ENCODE data around the gene OPA3.
"Not testable (repeated sequence)": the region's sequence is repeated elsewhere in the genome, so short reads cannot be mapped to it uniquely, and the experiment has no call there.

OPA3 gene

GRCh38 chr19:45616704-45617017 is 32.1 kb upstream of the OPA3 start:
- H3K23ac ChIP-seq (ENCODE audit: low read depth, low read length, poor library complexity) = peak overlapping the region; percentile 97
- no peak overlapping the region for H4K8ac ChIP-seq (ENCODE audit: low read depth, low read length)
- H3K14ac ChIP-seq (ENCODE audit: low read length) = no peak overlapping the region
- H3K36me3 ChIP-seq (replicated peaks in 1 of 2; ENCODE audit: control insufficient read depth in 2 of 2, insufficient read depth in 2 of 2, low read length in 2 of 2) = peaks cover 0 to 3% of the 10 kb centered on the region in 2 donors
- peak overlapping the region; percentile 64 for H2AFZ ChIP-seq (ENCODE audit: low read length)
- H3K4me3 ChIP-seq (ENCODE audit: low read length in 2 of 2) = peak overlapping the region in 1 of 2 donors; percentile 76
- H3K27me3 ChIP-seq (ENCODE audit: control insufficient read depth in 3 of 3, insufficient read depth in 3 of 3, low read depth in 1 of 3, low read length in 3 of 3) = no peaks in the 10 kb centered on the region
- peak overlapping the region; percentile 88 for H3K9ac ChIP-seq (ENCODE audit: low read depth, low read length, poor library complexity)
- no peak for DNase-seq (ENCODE audit: low spot score)
- no peak overlapping the region for H2BK120ac ChIP-seq (ENCODE audit: low read depth, low read length)
- peak overlapping the region; percentile 95 for H3K18ac ChIP-seq (ENCODE audit: low read length)
- H2BK5ac ChIP-seq (ENCODE audit: low read length) = peak overlapping the region; percentile 93
- H2BK12ac ChIP-seq (ENCODE audit: low read length) = peak overlapping the region; percentile 82
- peaks cover 0 to 8% of the 10 kb centered on the region in 2 donors for H3K4me1 ChIP-seq (ENCODE audit: control insufficient read depth in 2 of 2, insufficient read depth in 1 of 2, low read depth in 1 of 2, low read length in 2 of 2)
- peak overlapping the region; percentile 93 for H3K4me2 ChIP-seq (ENCODE audit: insufficient read depth, low read length, poor library complexity, severe bottlenecking)
- H3K9me3 ChIP-seq (replicated peaks in 1 of 2; ENCODE audit: control insufficient read depth in 2 of 2, insufficient read depth in 1 of 2, low read depth in 1 of 2, low read length in 2 of 2) = no peaks in the 10 kb centered on the region
- H3K4ac ChIP-seq (ENCODE audit: low read length) = no peak overlapping the region
- WGBS, 2 donors (ENCODE audit: extremely low coverage in 2 of 2, insufficient read length in 2 of 2, insufficient replicate concordance in 1 of 2) = no CpG with 5 or more reads among the region's 10 CpGs
- no peak overlapping the region for H3K27ac ChIP-seq (replicated peaks; ENCODE audit: low read length)
- H2AK5ac ChIP-seq (ENCODE audit: low read depth, low read length) = peak overlapping the region; percentile 23
- peak overlapping the region; percentile 81 for H4K91ac ChIP-seq (ENCODE audit: low read depth, low read length, poor library complexity)
- H3K79me1 ChIP-seq (ENCODE audit: low read depth, low read length) = peaks cover 1% of the 10 kb centered on the region
- peak overlapping the region; percentile 95 for H2BK15ac ChIP-seq (ENCODE audit: low read length)

- peak overlapping the region; percentile 93 for H3K4me2 ChIP-seq (ENCODE audit: insufficient read depth, low read length, poor library complexity, severe bottlenecking)
- WGBS, 2 donors (ENCODE audit: extremely low coverage in 2 of 2, insufficient read length in 2 of 2, insufficient replicate concordance in 1 of 2) = no CpG with 5 or more reads among the region's 37 CpGs
- peak overlapping the region; percentile 81 for H4K91ac ChIP-seq (ENCODE audit: low read depth, low read length, poor library complexity)
- H3K4ac ChIP-seq (ENCODE audit: low read length) = peak overlapping the region; percentile 41
- no peaks in the 10 kb centered on the region for H3K9me3 ChIP-seq (replicated peaks in 1 of 2; ENCODE audit: control insufficient read depth in 2 of 2, insufficient read depth in 1 of 2, low read depth in 1 of 2, low read length in 2 of 2)
- H2AFZ ChIP-seq (ENCODE audit: low read length) = peak overlapping the region; percentile 79
- H3K4me3 ChIP-seq (ENCODE audit: low read length in 2 of 2) = peak overlapping the region; percentile 0 to 82
- H4K8ac ChIP-seq (ENCODE audit: low read depth, low read length) = no peak overlapping the region
- DNase-seq (ENCODE audit: low spot score) = peak; percentile 99
- H3K27me3 ChIP-seq (ENCODE audit: control insufficient read depth in 3 of 3, insufficient read depth in 3 of 3, low read depth in 1 of 3, low read length in 3 of 3) = no peaks in the 10 kb centered on the region
- peak overlapping the region; percentile 88 for H3K9ac ChIP-seq (ENCODE audit: low read depth, low read length, poor library complexity)
- H3K18ac ChIP-seq (ENCODE audit: low read length) = peak overlapping the region; percentile 95
- H3K27ac ChIP-seq (replicated peaks; ENCODE audit: low read length) = peak overlapping the region; percentile 87
- peak overlapping the region; percentile 23 for H2AK5ac ChIP-seq (ENCODE audit: low read depth, low read length)
- H2BK120ac ChIP-seq (ENCODE audit: low read depth, low read length) = no peak overlapping the region
- H3K36me3 ChIP-seq (replicated peaks in 1 of 2; ENCODE audit: control insufficient read depth in 2 of 2, insufficient read depth in 2 of 2, low read length in 2 of 2) = peaks cover 0 to 4% of the 10 kb centered on the region in 2 donors
- H3K14ac ChIP-seq (ENCODE audit: low read length) = no peak overlapping the region
- H2BK15ac ChIP-seq (ENCODE audit: low read length) = peak overlapping the region; percentile 95
- H2BK5ac ChIP-seq (ENCODE audit: low read length) = peak overlapping the region; percentile 93
- H3K4me1 ChIP-seq (ENCODE audit: control insufficient read depth in 2 of 2, insufficient read depth in 1 of 2, low read depth in 1 of 2, low read length in 2 of 2) = peaks cover 0 to 8% of the 10 kb centered on the region in 2 donors
- H2BK12ac ChIP-seq (ENCODE audit: low read length) = peak overlapping the region; percentile 82
- H3K79me1 ChIP-seq (ENCODE audit: low read depth, low read length) = peaks cover 1% of the 10 kb centered on the region
- peak overlapping the region; percentile 97 for H3K23ac ChIP-seq (ENCODE audit: low read depth, low read length, poor library complexity)
Observed at GRCh38 chr19:45615795-45616703, 31.4 kb upstream of the OPA3 start.

GRCh38 chr19:45615056-45615455 is 30.5 kb upstream of the OPA3 start:
- not testable (repeated sequence) for H2AK5ac ChIP-seq (ENCODE audit: low read depth, low read length); H3K79me1 ChIP-seq (ENCODE audit: low read depth, low read length); H2BK120ac ChIP-seq (ENCODE audit: low read depth, low read length); H3K27me3 ChIP-seq (ENCODE audit: control insufficient read depth in 3 of 3, insufficient read depth in 3 of 3, low read depth in 1 of 3, low read length in 3 of 3); H3K4me1 ChIP-seq (ENCODE audit: control insufficient read depth in 2 of 2, insufficient read depth in 1 of 2, low read depth in 1 of 2, low read length in 2 of 2); H2BK12ac ChIP-seq (ENCODE audit: low read length); H2BK15ac ChIP-seq (ENCODE audit: low read length); H3K18ac ChIP-seq (ENCODE audit: low read length); DNase-seq (ENCODE audit: low spot score); H3K27ac ChIP-seq (replicated peaks; ENCODE audit: low read length); H3K36me3 ChIP-seq (replicated peaks in 1 of 2; ENCODE audit: control insufficient read depth in 2 of 2, insufficient read depth in 2 of 2, low read length in 2 of 2); H4K8ac ChIP-seq (ENCODE audit: low read depth, low read length); H3K14ac ChIP-seq (ENCODE audit: low read length); H3K4ac ChIP-seq (ENCODE audit: low read length); H2AFZ ChIP-seq (ENCODE audit: low read length); H3K23ac ChIP-seq (ENCODE audit: low read depth, low read length, poor library complexity); H2BK5ac ChIP-seq (ENCODE audit: low read length); H4K91ac ChIP-seq (ENCODE audit: low read depth, low read length, poor library complexity); H3K4me3 ChIP-seq (ENCODE audit: low read length in 2 of 2); H3K9ac ChIP-seq (ENCODE audit: low read depth, low read length, poor library complexity); H3K4me2 ChIP-seq (ENCODE audit: insufficient read depth, low read length, poor library complexity, severe bottlenecking); H3K9me3 ChIP-seq (replicated peaks in 1 of 2; ENCODE audit: control insufficient read depth in 2 of 2, insufficient read depth in 1 of 2, low read depth in 1 of 2, low read length in 2 of 2)
- WGBS, 2 donors (ENCODE audit: extremely low coverage in 2 of 2, insufficient read length in 2 of 2, insufficient replicate concordance in 1 of 2) = no CpG with 5 or more reads among the region's 9 CpGs

GRCh38 chr19:45613926-45614725 is 29.5 kb upstream of the OPA3 start:
- H3K9ac ChIP-seq (ENCODE audit: low read depth, low read length, poor library complexity) = no peak overlapping the region
- no peaks in the 10 kb centered on the region for H3K27me3 ChIP-seq (ENCODE audit: control insufficient read depth in 3 of 3, insufficient read depth in 3 of 3, low read depth in 1 of 3, low read length in 3 of 3)
- no peak overlapping the region for H2BK15ac ChIP-seq (ENCODE audit: low read length)
- peaks cover 0 to 8% of the 10 kb centered on the region in 2 donors for H3K4me1 ChIP-seq (ENCODE audit: control insufficient read depth in 2 of 2, insufficient read depth in 1 of 2, low read depth in 1 of 2, low read length in 2 of 2)
- H3K4me3 ChIP-seq (ENCODE audit: low read length in 2 of 2) = no peak overlapping the region
- no peak overlapping the region for H2AFZ ChIP-seq (ENCODE audit: low read length)
- H2BK12ac ChIP-seq (ENCODE audit: low read length) = no peak overlapping the region
- no peak overlapping the region for H3K4ac ChIP-seq (ENCODE audit: low read length)
- no peak overlapping the region for H4K91ac ChIP-seq (ENCODE audit: low read depth, low read length, poor library complexity)
- no peak overlapping the region for H3K23ac ChIP-seq (ENCODE audit: low read depth, low read length, poor library complexity)
- no CpG with 5 or more reads among the region's 10 CpGs for WGBS, 2 donors (ENCODE audit: extremely low coverage in 2 of 2, insufficient read length in 2 of 2, insufficient replicate concordance in 1 of 2)
- no peak overlapping the region for H3K27ac ChIP-seq (replicated peaks; ENCODE audit: low read length)
- H2BK120ac ChIP-seq (ENCODE audit: low read depth, low read length) = no peak overlapping the region
- H2BK5ac ChIP-seq (ENCODE audit: low read length) = no peak overlapping the region
- no peaks in the 10 kb centered on the region for H3K79me1 ChIP-seq (ENCODE audit: low read depth, low read length)
- no peak overlapping the region for H3K14ac ChIP-seq (ENCODE audit: low read length)
- no peak overlapping the region for H3K18ac ChIP-seq (ENCODE audit: low read length)
- H3K36me3 ChIP-seq (replicated peaks in 1 of 2; ENCODE audit: control insufficient read depth in 2 of 2, insufficient read depth in 2 of 2, low read length in 2 of 2) = peaks cover 2 to 4% of the 10 kb centered on the region in 2 donors
- no peak overlapping the region for H4K8ac ChIP-seq (ENCODE audit: low read depth, low read length)
- no peaks in the 10 kb centered on the region for H3K9me3 ChIP-seq (replicated peaks in 1 of 2; ENCODE audit: control insufficient read depth in 2 of 2, insufficient read depth in 1 of 2, low read depth in 1 of 2, low read length in 2 of 2)
- H2AK5ac ChIP-seq (ENCODE audit: low read depth, low read length) = no peak overlapping the region
- DNase-seq (ENCODE audit: low spot score) = no peak
- no peak overlapping the region for H3K4me2 ChIP-seq (ENCODE audit: insufficient read depth, low read length, poor library complexity, severe bottlenecking)
